SH-SY5Y (cell line): ENCODE data around the gene SF3A1.

Source experiments
- GATA2 ChIP-seq: IDR thresholded peaks from 2 replicates; pipeline ENCODE4 v1.6.1; 2011; ENCODE audit warnings: mild to moderate bottlenecking, low read depth, low read length
- GATA3 ChIP-seq: IDR thresholded peaks from 2 replicates; pipeline ENCODE4 v1.6.1; 2011; ENCODE audit warnings: low read depth, mild to moderate bottlenecking, low read length, moderate library complexity

SF3A1 gene

GRCh38 chr22:30325065-30325720 is 31.5 kb downstream of the SF3A1 start:
- TF ChIP-seq GATA3 (no peak), GATA2 (no peak)

GRCh38 chr22:30324014-30324730 is 32.5 kb downstream of the SF3A1 start:
- TF ChIP-seq GATA2, result no peak
- no peak for TF ChIP-seq GATA3

- no peak for TF ChIP-seq GATA2
- TF ChIP-seq GATA3, result no peak
Measured at GRCh38 chr22:30323246-30323645, 33.4 kb downstream of the SF3A1 start.

GRCh38 chr22:30321461-30321860 is 35.2 kb downstream of the SF3A1 start:
- TF ChIP-seq GATA3 (no peak), GATA2 (no peak)

GRCh38 chr22:30320021-30320556 is 36.6 kb downstream of the SF3A1 start:
- TF ChIP-seq GATA3 (no peak), GATA2 (no peak)

GRCh38 chr22:30318799-30319419 is 37.8 kb downstream of the SF3A1 start:
- TF ChIP-seq GATA2 (no peak), GATA3 (no peak)

GRCh38 chr22:30317778-30318177 is 38.9 kb downstream of the SF3A1 start:
- TF ChIP-seq GATA3, result no peak
- TF ChIP-seq GATA2, result no peak

- TF ChIP-seq GATA2 (no peak), GATA3 (no peak)
Measured at GRCh38 chr22:30315962-30316576, 40.6 kb downstream of the SF3A1 start.

GRCh38 chr22:30314915-30315314 is 41.8 kb downstream of the SF3A1 start:
- TF ChIP-seq GATA3 (no peak), GATA2 (no peak)

- no peak for TF ChIP-seq GATA3
- TF ChIP-seq GATA2, result no peak
Measured at GRCh38 chr22:30313527-30314363, 42.9 kb downstream of the SF3A1 start.

GRCh38 chr22:30312053-30312452 is 44.6 kb downstream of the SF3A1 start:
- no peak for TF ChIP-seq GATA2
- TF ChIP-seq GATA3, result no peak

- TF ChIP-seq GATA2 (no peak), GATA3 (no peak)
Measured at GRCh38 chr22:30310881-30311771, 45.6 kb downstream of the SF3A1 start.

GRCh38 chr22:30309951-30310741 is 46.5 kb downstream of the SF3A1 start:
- TF ChIP-seq GATA2, result no peak
- TF ChIP-seq GATA3, result no peak
